Inflammatory macrophage treated with lipopolysaccharide for 1 hour (primary cell): ENCODE results near the gene KLK15.
"Not testable (repeated sequence)": the region's sequence is repeated elsewhere in the genome, so short reads cannot be mapped to it uniquely, and the experiment has no call there.

Experiments
- DNase-seq, 2 donors: peaks; one replicate each; pipeline ENCODE4 v3.0.0-alpha.2; 2020 to 2022

Gene KLK15

GRCh38 chr19:50820086-50820485, 13.3 kb downstream of the KLK15 start:
- no peak for DNase-seq

GRCh38 chr19:50819636-50820035, 13.7 kb downstream of the KLK15 start:
- no peak for DNase-seq

DNA sequence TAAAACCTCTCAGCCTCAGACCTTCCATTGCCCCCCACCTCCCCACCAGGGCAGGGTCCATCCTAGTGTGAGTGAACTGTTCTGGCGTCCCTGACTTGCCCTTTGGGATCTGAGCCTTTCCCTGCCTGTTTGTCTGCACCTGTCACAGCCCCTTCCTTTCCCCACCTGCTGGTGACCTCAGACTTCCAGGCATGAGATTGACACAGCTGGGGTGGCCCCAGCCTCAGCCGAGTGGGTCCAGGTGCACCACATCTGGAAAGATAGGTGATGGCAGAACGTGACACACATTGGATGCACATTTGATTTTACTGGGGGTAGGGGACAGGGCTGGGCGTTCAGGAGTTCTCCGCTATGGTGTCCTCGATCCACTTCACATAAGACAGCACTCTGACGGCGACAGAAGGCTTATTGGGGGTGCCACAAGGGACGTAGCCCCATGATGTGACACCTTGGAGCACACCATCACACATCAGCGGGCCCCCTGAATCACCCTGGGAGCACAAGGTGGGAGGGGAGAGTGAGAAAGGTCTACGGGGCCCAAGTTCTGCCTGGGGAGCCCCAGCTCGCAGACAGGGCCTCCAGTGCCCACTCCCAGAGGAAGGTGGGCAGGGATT, 14.4 kb downstream of the KLK15 start:
- no peak for DNase-seq

- DNase-seq = peak; percentile 15 to 56
These were observed 15.2 kb downstream of the KLK15 start for GRCh38 chr19:50817941-50818858.

GRCh38 chr19:50815439-50815838, 17.9 kb downstream of the KLK15 start:
- DNase-seq = no peak

DNA sequence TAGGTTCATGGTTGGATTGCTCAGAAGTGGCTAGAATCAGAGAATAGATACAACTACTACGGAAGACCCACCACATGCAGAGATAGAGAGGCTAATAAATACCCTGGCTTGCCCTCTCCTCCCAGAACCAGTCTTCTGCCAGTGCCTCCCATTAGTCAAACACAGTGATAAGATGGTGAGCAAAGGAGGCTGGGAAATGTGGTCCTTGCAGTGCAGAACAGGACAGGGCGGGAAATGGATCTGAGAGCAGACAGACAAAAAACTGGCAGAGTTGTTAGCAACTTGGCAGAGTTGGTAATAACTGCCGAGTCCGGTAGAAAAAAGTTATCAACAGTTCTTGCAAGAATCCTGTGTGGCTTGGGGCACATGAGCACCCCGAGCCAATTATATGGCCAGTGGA, 18.5 kb downstream of the KLK15 start:
- no peak for DNase-seq

DNA sequence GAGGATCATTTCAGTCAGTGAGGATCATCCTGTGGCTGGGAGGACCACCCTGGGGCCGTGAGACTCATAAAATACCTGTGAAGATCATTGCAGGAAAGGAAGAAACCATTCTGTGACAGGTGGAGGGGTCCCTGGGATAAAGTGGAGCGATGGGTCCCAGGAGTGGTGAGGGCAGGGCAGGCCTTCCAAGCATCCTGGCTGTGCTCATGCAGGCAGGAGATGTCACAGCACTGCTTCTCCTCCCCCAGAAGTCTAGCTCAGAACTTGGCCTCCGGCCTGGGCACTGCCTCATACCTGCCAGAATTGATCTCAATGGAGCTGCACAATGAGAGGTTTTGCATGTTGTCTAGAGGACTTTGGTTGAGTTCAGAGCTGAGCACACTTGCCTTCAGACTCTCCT, 20.9 kb downstream of the KLK15 start:
- no peak for DNase-seq

DNA sequence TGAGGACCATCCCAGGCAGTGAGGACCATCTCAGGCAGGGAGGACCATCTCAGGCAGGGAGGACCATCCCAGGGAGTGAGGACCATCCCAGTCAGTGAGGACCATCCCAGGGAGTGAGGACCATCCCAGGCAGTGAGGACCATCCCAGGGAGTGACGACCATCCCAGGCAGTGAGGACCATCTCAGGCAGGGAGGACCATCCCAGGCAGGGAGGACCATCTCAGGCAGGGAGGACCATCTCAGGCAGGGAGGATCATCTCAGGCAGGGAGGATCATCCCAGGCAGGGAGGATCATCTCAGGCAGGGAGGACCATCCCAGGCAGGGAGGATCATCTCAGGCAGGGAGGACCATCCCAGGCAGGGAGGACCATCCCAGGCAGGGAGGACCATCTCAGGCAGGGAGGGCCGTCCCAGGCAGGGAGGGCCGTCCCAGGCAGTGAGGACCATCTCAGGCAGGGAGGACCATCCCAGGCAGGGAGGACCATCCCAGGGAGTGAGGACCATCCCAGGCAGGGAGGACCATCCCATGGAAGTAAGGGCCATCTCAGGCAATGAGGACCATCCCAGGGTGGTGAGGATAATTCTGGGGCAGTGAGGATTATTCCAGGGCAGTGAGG, 21.6 kb downstream of the KLK15 start:
- not testable (repeated sequence) for DNase-seq

GRCh38 chr19:50808856-50809255, 24.5 kb downstream of the KLK15 start:
- DNase-seq = no peak

DNA sequence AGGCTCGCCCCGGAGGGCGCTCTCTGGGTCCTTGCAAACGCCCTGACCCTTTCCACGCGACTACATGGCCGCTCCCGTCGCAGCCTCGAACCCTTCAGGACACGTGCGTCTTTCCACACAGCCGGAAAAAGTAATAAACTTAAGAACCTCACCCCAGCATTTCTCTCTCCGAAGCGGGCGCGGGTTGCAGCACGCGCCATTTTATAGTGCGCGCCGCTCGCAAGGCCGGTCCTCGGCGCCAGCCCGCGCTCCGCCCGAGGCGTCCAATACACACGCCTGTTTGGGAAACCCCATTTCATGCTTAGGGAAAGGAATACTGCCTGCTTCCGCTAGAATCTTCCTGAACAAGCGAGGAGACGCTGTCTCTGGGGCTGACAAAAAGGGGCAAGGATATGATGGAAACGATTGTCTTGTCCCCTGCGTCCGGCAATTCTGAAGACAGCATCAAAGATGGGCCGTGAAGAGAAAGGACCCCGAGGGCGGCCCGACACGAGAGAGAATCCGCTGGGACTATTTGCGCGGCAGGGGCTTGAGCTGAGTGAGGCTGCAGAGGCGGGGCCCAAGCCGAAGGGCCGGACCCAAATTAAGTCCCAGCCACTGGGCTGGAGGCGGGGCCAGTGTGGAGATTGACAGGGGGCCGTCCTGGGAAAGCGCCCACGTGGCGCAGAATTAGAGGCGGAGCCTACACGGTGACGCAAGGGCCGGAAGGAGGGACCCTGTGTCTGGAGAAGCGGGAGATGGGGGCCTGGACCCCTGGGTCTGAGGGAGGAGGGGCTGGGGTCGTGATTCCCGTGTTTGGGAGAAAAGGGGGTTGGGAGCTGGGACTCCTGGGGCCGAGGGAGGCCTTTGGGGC, 28.7 kb downstream of the KLK15 start:
- peak; percentile 98 to 99 for DNase-seq

GRCh38 chr19:50803633-50804419, 29.5 kb downstream of the KLK15 start:
- DNase-seq = peak in 1 of 2 donors; percentile 4

DNA sequence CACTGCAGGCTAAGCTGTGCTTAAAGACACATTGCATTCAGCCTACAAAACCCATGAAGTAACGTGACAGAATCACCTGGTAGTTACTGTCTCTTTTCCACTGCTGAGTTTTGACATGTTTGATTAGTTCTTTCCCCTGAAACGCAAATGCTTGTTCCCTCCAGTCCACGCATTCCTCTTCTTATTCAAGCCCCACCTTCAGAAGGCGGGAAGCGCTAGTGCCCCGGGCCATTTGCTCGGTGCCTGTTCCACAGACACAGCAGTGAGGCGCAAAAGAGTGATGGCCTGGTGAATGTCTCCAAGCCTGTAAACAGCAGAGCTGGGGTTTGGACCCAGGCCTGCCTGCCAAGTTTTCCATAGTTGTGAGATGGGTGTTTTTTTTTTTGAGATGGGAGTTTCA, 32.3 kb downstream of the KLK15 start:
- DNase-seq = no peak

DNA sequence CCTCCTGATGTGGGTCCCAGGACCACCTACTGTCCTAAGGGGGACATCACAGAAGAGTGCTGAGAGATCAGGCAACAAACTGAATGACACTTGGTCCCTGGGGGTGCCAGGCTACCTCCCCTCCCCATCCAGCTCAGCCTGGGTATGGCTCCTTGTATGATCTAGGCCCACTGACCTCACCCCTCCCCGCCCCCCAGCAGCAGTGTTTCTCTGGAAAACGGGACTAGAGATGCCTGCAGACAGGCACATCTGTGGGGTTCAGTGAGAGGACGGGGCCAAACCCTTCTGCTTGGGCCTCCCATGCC, 33.9 kb downstream of the KLK15 start:
- DNase-seq = no peak

DNA sequence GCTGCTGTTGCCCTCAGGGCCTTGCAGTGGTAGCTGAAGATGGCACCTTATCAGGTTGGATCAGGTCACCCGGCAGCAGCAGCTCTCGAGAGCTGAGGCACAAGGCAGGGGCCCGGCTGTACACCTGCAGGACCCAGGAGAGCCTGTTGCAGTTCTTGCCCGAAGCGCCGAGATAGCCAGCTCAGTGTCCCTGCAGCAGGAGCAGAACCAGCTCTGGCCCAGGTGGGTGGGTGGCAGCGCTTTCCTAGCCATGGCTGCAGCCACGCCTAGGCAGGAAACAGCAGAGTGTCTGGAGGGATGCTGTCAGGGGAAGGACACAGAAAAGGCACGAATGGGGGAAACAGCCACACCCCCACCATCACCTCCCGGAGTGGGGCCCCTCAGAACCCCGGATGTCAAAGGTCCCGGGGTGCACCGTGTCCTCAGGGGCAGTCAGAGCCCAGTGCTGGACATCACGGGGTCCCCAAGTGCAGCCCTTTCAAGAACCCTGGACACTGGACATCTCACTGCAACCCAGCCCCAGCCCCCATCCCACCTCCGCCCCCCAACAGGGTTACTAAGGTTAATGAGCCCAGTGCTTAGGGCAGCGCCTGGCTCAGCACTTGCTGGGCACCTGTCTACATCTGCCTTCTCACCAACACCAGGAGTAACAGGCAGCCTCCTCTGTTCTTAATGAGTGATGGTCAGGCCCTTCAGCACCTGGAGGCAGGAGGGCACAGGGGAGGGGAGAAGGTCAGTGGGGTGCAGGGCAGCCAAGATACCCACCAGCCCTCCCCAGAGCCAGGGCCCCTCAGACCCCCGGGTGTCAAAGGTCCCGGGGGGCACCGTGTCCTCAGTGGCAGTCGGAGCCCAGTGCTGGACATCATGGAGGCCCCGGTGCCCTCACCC, 34.5 kb downstream of the KLK15 start:
- no peak for DNase-seq

DNA sequence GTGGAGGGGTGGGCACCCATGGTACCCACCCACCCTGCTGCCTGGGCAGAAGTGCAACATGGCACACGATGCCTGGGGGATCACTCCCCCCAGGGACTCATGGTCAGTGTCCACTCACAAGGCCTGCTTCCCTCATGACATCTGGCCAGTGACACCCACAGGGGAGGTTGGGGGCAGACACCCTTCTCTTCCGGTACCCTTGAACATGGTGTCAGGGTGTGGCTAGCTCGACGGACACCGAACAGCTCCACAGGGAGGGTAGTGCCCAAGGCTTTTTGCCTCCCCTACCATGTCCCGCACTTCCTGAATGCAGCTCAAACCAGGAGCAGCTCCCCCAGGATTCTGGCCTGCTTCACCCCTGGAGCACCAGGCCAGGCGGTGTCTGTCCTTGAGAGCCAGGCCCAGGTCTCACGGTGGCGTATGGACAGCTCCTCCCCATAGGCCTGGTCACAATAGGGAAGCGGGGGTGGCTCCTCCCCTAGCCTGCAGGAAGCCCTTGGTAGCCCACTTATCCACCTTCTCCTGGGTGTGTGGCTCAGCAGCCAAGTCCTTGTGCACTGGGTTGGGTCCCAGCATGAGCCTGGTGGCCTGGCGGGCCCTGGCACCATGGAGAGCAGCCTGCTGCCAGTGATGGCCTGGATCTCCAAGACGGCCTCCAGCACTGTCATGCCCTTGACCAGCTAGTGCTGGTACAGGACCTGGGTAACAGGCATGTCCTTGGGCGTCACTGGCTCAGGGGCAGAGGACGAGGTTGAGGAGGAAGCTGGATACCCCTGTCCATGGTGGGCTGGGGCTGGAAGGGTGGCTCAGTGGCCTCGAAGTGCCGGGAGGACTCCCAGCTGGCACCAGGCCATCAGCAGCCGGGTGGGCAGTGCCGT, 35.4 kb downstream of the KLK15 start:
- no peak for DNase-seq

GRCh38 chr19:50797429-50797780, 36.0 kb downstream of the KLK15 start:
- DNase-seq = no peak

DNA sequence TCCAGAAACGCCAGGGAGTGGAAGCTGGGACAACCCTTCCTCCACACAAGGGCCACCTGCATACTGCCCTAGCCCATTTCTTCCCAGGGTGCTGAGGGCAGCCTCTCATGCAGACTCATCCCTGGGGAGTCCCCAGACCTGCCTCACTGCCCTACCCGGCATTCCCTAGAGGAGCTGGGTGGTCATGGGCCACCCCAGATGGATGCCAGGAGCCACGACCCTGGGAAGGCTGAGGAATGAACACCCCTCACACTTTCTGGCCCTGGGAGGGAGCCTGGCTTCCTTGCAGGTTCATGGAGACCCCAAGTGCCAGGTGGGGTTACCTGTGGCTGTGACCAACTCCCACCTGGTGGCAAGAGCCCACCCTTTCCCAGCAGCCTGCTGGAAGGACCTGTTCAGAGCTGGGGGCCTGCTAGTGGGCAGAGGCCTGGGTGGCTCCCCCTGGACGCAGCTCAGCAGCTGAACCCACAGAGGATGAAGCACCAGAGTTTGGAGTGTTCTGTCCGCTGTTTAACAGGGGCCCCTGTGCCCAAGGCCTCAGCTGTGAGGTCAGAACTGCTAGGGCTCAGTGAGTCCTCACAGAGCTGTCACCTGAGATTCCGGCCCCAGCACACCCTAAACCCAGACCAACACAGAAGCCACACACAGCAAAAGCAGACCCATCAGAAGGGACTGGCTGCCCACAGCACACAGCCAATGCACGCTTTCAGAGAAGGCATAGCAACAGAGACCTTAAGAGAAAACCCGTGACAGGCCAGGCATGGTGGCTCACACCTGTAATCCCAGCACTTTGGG, 36.5 kb downstream of the KLK15 start:
- DNase-seq = no peak

DNA sequence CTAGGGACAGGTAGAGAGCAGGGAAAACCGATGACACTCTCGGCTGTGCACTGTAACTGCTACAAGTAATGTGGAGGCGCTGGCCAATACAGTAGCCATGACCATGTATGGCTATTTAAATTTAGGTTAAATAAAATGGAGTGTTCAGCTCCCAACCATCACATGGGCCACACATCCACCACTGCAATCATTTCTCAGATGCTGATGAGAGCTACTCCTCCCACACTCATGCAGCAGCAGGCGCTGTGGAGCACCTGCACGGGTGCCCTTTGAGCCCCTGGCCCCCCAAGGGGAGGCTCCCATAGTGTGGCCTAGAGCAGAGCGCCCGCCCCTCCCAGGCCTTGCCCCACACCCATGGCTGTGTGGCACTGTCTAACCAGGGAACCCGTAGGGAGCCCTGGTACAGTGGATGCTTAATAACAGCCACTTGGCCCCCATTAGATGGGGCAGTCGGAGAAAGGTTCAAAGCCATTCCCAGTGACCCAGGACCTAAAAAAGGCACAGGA, 37.2 kb downstream of the KLK15 start:
- DNase-seq = no peak

GRCh38 chr19:50795664-50796073, 37.7 kb downstream of the KLK15 start:
- DNase-seq = no peak
